ENCODE results near the gene SHROOM2. TPM values are rescaled to one million over a fixed set of nuclear protein-coding genes. Genes with fewer than 3 reads are reported as not detected.

Gene SHROOM2
- total and polyA plus RNA-seq, 2 of the 4 experiments (the other 2 are of a cell fraction): 8.1 to 14.2 TPM

DNA sequence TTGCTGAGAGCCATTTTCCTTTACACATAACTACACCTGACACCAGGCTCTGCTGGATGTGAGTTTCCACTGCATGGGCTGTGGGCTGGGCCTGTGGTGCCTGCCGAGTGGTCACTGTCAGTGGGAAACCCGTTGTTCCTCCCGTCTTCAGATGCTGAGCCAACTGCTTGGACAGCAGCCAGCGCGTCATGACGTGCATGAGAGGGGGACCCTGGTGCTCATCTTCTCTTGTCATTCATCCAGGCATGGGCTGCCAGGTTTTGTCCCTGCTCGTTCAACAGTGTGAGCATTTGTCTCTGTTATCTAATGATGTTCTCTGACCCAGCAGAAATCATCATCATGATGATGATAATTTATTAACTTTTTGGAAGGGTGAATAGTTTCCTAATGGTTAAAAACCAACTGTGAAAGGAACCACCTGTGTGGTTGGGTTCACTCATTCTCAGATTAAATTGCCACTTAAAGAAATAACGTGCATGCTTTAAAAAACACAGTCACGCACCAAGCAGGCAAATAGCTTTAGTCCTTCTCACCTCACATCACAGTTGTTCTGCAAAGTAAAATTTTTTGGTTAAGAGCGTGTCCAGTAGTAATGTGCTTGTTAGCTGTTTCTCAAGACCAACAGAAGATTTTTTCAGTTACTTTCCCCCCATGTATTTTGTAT lies 161.0 kb downstream of the SHROOM2 start:
- no peak overlapping the region for H2AK9ac ChIP-seq (replicated peaks; ENCODE audit: low read depth, low read length, poor library complexity)
- H3K36me3 ChIP-seq (ENCODE audit: control insufficient read depth, insufficient read depth, low read length): peaks cover 2% of the 10 kb centered on the region; the same call in 1 of the 2 replicates
- no peak overlapping the region for H3K4me2 ChIP-seq (ENCODE audit: low read depth, low read length)
- H3K14ac ChIP-seq (replicated peaks; ENCODE audit: low read depth, low read length): no peak overlapping the region
- no peaks in the 10 kb centered on the region for H3K27me3 ChIP-seq (ENCODE audit: control insufficient read depth, insufficient read depth, low read length)
- no peak for TF ChIP-seq RFX5 (IDR thresholded peaks at IDR 0.05; ENCODE audit: low read depth, low read length)
- no peak for TF ChIP-seq MAZ (IDR thresholded peaks at IDR 0.05; ENCODE audit: borderline replicate concordance, low read depth, low read length)
- TF ChIP-seq, protein P1, sequence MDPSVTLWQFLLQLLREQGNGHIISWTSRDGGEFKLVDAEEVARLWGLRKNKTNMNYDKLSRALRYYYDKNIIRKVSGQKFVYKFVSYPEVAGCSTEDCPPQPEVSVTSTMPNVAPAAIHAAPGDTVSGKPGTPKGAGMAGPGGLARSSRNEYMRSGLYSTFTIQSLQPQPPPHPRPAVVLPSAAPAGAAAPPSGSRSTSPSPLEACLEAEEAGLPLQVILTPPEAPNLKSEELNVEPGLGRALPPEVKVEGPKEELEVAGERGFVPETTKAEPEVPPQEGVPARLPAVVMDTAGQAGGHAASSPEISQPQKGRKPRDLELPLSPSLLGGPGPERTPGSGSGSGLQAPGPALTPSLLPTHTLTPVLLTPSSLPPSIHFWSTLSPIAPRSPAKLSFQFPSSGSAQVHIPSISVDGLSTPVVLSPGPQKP (IDR thresholded peaks at IDR 0.05; ENCODE audit: borderline replicate concordance, low read depth, low read length): no peak
- no peak for TF ChIP-seq MXI1 (IDR thresholded peaks at IDR 0.05; ENCODE audit: borderline replicate concordance, low read depth, low read length)
- no peak overlapping the region for H2BK120ac ChIP-seq (ENCODE audit: low read depth, low read length)
- no peak overlapping the region for H4K5ac ChIP-seq (ENCODE audit: low read depth, low read length)
- H3K27ac ChIP-seq (ENCODE audit: insufficient read depth, low read length): no peak overlapping the region
- no peaks in the 10 kb centered on the region for H3K79me1 ChIP-seq (ENCODE audit: low read depth in 1 of 2, low read length in 2 of 2)
- no peak for ATAC-seq (ENCODE audit: low read depth)
- no TSS peak for BruUV-seq (replicated peaks)
- no peak overlapping the region for H4K8ac ChIP-seq (ENCODE audit: low read depth in 2 of 2, low read length in 2 of 2)
- H4K20me1 ChIP-seq (ENCODE audit: insufficient read depth, low read length): no peaks in the 10 kb centered on the region
- no peak overlapping the region for H3K23ac ChIP-seq (ENCODE audit: low read depth, low read length)
- 0 out of 2 replicates have a peak, but pooled peaks cover 2% of the 10 kb centered on the region for H3K9me1 ChIP-seq (ENCODE audit: insufficient read depth, low read length)
- POLR2A ChIA-PET (ENCODE audit: unreplicated experiment): no interaction called here
- CTCF ChIA-PET: no interaction called here
- WGBS, 2 experiments (ENCODE audit: extremely low coverage in 2 of 2, insufficient read length in 1 of 2): 58% methylated on average over 6 of the region's 10 CpGs; no CpG with 5 or more reads in 1 of the 2 experiments
- no peak overlapping the region for H3K18ac ChIP-seq (ENCODE audit: low read depth, low read length)
- peaks cover 3% of the 10 kb centered on the region; the same call in 1 of the 2 replicates for H3K9me3 ChIP-seq (ENCODE audit: control insufficient read depth, insufficient read depth, low read length)
- H2AFZ ChIP-seq (replicated peaks; ENCODE audit: low read length, poor library complexity): no peak overlapping the region
- no peak overlapping the region for H2BK15ac ChIP-seq (ENCODE audit: low read depth, low read length)
- no peak for DNase-seq
- H3K56ac ChIP-seq (ENCODE audit: extremely low read depth, insufficient read depth, low read length): no peak overlapping the region
- H3K9ac ChIP-seq (ENCODE audit: low read depth, low read length): no peak overlapping the region
- no peak overlapping the region for H4K91ac ChIP-seq (ENCODE audit: insufficient read depth, low read depth, low read length)
- H2BK5ac ChIP-seq (ENCODE audit: low read depth, low read length, poor library complexity, severe bottlenecking): no peak overlapping the region
- peaks cover 5% of the 10 kb centered on the region; the same call in 1 of the 2 replicates for H3K4me1 ChIP-seq (ENCODE audit: control insufficient read depth, insufficient read depth, low read length)
- H3K4ac ChIP-seq (ENCODE audit: low read depth, low read length): no peak overlapping the region
- in situ Hi-C loops (cut with MboI; ENCODE audit: low sequenced_read_pairs): no loop called here
- H2BK20ac ChIP-seq (ENCODE audit: low read depth, low read length): no peak overlapping the region
- H2AK5ac ChIP-seq (ENCODE audit: low read depth, low read length): no peak overlapping the region
- dilution Hi-C loops (cut with HindIII; ENCODE audit: low sequenced_read_pairs, unreplicated experiment): no loop called here
- H3K4me3 ChIP-seq (ENCODE audit: insufficient read depth, low read depth, low read length): no peak overlapping the region
- intact Hi-C loops (cut with micrococcal nuclease): no loop called here
